Activated naive CD4-positive, alpha-beta T cell treated with anti-CD3 and anti-CD28 coated beads, Interleukin-2, amount 50 U/mL, for 24 hours (primary cell): ENCODE measurements around the gene LDLRAD3.

Experiments
- H3K27ac Mint-ChIP-seq: one replicate; pipeline ENCODE4 v1.8.0; 2021; ENCODE audit warnings: mild to moderate bottlenecking, mixed read lengths
- H3K27me3 Mint-ChIP-seq: one replicate; pipeline ENCODE4 v1.8.0; 2021; ENCODE audit warnings: mixed read lengths
- H3K36me3 Mint-ChIP-seq: one replicate; pipeline ENCODE4 v1.8.0; 2021; ENCODE audit warnings: mixed read lengths
- H3K4me1 Mint-ChIP-seq: one replicate; pipeline ENCODE4 v1.8.0; 2021; ENCODE audit warnings: mixed read lengths
- H3K4me3 Mint-ChIP-seq: one replicate; pipeline ENCODE4 v1.8.0; 2021; ENCODE audit warnings: mild to moderate bottlenecking, mixed read lengths
- H3K9me3 Mint-ChIP-seq: one replicate; pipeline ENCODE4 v1.8.0; 2021; ENCODE audit warnings: mixed read lengths

LDLRAD3 gene

DNA sequence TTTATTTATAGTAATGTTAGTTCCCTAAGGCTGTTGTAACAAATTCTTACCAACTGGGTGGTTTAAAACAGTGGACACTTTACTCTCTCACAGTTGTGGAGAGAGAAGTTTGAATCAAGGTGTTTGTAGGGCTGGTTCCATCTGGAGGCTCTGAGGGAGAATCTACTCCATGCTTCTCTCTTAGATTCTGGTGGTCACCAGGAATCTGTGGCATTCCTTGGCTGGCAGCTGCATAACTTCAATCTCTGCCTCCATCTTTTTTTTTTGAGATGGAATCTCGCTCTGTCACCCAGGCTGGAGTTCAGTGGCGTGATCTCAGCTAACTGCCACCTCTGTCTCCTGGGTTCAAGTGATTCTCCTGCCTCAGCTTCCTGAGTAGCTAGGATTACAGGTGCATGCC lies 46.3 kb downstream of the LDLRAD3 start:
- Mint-ChIP-seq H3K4me3 (no peak overlapping the region), H3K4me1 (no peaks in the 10 kb centered on the region), H3K9me3 (peaks cover 5% of the 10 kb centered on the region), H3K27ac (no peak overlapping the region), H3K27me3 (peaks cover 13% of the 10 kb centered on the region), H3K36me3 (no peaks in the 10 kb centered on the region)

DNA sequence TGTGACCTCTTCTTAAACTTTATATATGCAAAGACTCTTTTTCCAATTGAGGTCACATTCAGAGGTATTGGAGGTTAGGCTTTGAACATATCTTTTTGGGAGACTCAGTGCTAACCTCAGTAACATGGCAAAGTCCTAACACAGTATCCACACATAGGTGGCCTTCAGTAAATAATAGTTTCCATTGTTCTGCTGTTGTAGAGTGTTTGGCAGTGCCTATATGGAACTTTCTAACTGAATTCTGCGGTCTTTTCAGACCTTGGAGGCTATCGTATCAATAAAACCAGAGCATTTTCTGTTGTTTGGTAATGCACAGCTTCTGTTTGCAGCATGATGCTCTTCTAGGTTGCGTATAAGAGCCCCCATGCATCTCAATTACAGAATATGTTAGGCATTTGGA lies 47.0 kb downstream of the LDLRAD3 start:
- Mint-ChIP-seq H3K9me3 (peaks cover 5% of the 10 kb centered on the region), H3K4me1 (no peaks in the 10 kb centered on the region), H3K27me3 (peaks cover 15% of the 10 kb centered on the region), H3K4me3 (no peak overlapping the region), H3K27ac (no peak overlapping the region), H3K36me3 (no peaks in the 10 kb centered on the region)

DNA sequence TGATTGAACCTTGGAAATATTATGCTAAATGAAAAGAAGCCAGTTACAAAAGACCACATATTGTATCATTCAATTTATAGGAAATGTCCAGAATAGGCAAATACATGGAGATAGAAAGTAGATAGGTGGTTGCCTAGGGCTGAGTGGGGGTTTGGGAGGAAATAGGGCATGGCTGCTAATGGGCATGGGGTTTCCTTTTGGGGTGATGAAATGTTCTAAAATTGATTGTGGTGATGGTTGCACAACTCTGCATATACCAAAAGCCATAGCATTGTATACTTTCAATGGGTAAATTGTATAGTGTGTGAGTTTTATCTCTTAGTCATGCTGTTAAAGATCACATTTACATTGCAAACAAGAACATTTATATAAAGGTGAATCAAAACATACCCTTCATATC lies 48.7 kb downstream of the LDLRAD3 start:
- no peaks in the 10 kb centered on the region for H3K36me3 Mint-ChIP-seq
- peaks cover 5% of the 10 kb centered on the region for H3K9me3 Mint-ChIP-seq
- no peak overlapping the region for H3K27ac Mint-ChIP-seq
- H3K4me1 Mint-ChIP-seq, result no peaks in the 10 kb centered on the region
- no peak overlapping the region for H3K4me3 Mint-ChIP-seq
- peaks cover 15% of the 10 kb centered on the region for H3K27me3 Mint-ChIP-seq

GRCh38 chr11:35994421-35994820 lies 50.6 kb downstream of the LDLRAD3 start:
- Mint-ChIP-seq H3K9me3 (peaks cover 5% of the 10 kb centered on the region), H3K36me3 (no peaks in the 10 kb centered on the region), H3K4me3 (no peak overlapping the region), H3K27me3 (peaks cover 15% of the 10 kb centered on the region), H3K27ac (no peak overlapping the region), H3K4me1 (no peaks in the 10 kb centered on the region)

DNA sequence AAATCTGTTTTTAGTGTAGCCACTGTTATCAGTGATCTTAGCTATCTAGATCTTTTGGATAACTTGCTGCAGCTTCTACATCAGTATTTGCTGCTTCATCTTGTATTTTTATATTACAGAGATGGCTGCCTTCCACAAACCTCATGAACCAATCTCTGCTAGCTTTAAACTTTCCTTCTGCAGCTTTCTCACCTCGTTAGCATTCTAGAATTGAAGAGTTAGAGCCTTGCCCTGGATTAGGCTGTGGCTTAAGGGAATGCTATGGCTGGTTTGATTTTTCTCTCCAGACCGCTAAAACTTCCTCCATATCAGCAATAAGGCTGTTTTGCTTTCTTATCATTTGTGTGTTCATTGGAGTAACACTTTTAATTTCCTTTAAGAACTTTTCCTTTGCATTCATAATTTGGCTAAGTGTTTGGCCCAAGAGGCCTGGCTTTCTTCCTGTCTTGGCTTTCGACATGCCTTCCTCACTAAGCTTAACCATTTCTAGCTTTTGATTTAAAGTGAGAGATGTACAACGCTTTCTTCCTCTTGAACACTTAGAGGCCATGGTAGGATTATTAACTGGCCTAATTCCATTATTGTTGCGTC lies 51.9 kb downstream of the LDLRAD3 start:
- Mint-ChIP-seq H3K27ac (no peak overlapping the region), H3K27me3 (peaks cover 13% of the 10 kb centered on the region), H3K4me1 (no peaks in the 10 kb centered on the region), H3K4me3 (no peak overlapping the region), H3K36me3 (no peaks in the 10 kb centered on the region), H3K9me3 (peaks cover 5% of the 10 kb centered on the region)

DNA sequence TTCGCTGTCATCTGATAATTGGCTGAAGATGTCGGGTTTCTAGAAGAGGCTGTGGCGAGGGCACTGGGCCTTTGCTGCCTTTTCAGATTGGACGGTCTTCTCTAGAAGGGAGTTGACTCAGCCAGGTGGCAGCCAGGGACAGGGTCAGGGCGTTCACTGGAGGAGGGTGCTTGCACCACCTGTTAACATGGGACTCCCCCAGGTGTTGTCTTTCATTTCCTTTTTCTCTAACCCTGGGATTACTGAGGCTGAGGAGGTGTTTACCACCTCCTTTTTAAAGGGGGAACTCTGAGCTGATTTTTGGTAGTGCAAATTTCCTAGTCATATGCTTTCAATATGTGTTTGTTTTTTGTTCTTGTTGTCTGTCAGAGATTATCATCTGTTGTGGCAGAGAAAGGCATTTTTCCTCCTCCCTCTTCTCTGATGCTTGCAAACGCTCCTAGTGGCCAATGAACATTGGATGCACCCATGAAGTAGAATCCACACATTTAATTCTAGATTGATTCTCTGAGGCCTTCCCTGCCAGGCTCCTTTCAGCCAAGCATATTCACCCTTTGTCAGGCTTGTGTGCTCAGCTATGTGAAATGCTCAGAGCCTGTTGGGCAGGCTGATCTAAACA lies 54.1 kb downstream of the LDLRAD3 start:
- H3K4me3 Mint-ChIP-seq, result no peak overlapping the region
- no peak overlapping the region for H3K27ac Mint-ChIP-seq
- peaks cover 5% of the 10 kb centered on the region for H3K9me3 Mint-ChIP-seq
- peaks cover 8% of the 10 kb centered on the region for H3K27me3 Mint-ChIP-seq
- no peaks in the 10 kb centered on the region for H3K36me3 Mint-ChIP-seq
- H3K4me1 Mint-ChIP-seq, result no peaks in the 10 kb centered on the region

GRCh38 chr11:35998634-35999033 lies 54.8 kb downstream of the LDLRAD3 start:
- Mint-ChIP-seq H3K4me3 (no peak overlapping the region), H3K9me3 (peaks cover 5% of the 10 kb centered on the region), H3K27ac (no peak overlapping the region), H3K27me3 (peaks cover 8% of the 10 kb centered on the region), H3K4me1 (no peaks in the 10 kb centered on the region), H3K36me3 (no peaks in the 10 kb centered on the region)

GRCh38 chr11:36000616-36001190 lies 56.8 kb downstream of the LDLRAD3 start:
- no peaks in the 10 kb centered on the region for H3K36me3 Mint-ChIP-seq
- peaks cover 6% of the 10 kb centered on the region for H3K27me3 Mint-ChIP-seq
- H3K4me3 Mint-ChIP-seq, result no peak overlapping the region
- no peak overlapping the region for H3K27ac Mint-ChIP-seq
- H3K9me3 Mint-ChIP-seq, result no peaks in the 10 kb centered on the region
- H3K4me1 Mint-ChIP-seq, result no peaks in the 10 kb centered on the region

DNA sequence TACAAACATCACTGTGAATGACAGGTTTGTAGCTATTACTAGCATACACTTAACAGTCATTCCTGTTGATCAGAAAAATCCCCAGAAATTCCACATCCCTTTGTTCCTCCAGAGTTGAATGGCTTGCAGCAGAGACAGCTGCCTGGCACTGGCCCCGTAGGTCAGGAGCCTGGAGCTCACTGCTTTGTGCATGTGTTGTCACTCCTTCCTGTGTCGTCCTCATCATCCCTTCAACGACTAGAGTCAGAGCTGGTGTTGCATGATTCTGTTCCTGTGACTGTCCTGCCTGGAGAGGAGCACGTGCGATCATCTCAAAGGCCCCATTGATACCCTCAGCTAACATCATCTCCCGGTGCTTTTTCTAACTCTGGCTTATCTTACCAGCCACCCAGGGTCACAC lies 58.3 kb downstream of the LDLRAD3 start:
- Mint-ChIP-seq H3K9me3 (no peaks in the 10 kb centered on the region), H3K27ac (no peak overlapping the region), H3K4me3 (no peak overlapping the region), H3K27me3 (peaks cover 4% of the 10 kb centered on the region), H3K4me1 (no peaks in the 10 kb centered on the region), H3K36me3 (no peaks in the 10 kb centered on the region)

DNA sequence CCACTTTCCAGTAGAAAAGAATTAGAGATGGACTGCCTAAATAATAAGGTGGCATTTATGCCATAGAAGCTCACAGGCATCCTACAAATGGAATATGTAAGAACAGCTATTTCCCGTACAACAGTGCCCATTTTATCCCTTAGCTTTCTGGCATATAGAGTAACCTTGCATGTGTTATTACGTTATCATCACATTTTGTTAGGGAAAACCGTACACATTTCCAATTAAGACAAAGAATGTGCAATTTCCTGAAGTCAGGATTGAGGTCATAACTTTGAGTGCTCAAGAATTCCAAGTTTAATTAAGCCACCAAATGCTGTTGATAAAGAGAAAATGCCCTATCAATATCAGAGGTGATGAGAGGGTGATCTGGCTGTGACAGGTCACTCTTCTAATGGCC lies 58.9 kb downstream of the LDLRAD3 start:
- H3K27ac Mint-ChIP-seq, result no peak overlapping the region
- no peaks in the 10 kb centered on the region for H3K9me3 Mint-ChIP-seq
- no peaks in the 10 kb centered on the region for H3K4me1 Mint-ChIP-seq
- H3K27me3 Mint-ChIP-seq, result peaks cover 4% of the 10 kb centered on the region
- H3K36me3 Mint-ChIP-seq, result no peaks in the 10 kb centered on the region
- no peak overlapping the region for H3K4me3 Mint-ChIP-seq

- Mint-ChIP-seq H3K36me3 (no peaks in the 10 kb centered on the region), H3K27me3 (no peaks in the 10 kb centered on the region), H3K4me1 (no peaks in the 10 kb centered on the region), H3K9me3 (no peaks in the 10 kb centered on the region), H3K4me3 (no peak overlapping the region), H3K27ac (no peak overlapping the region)
These were observed 62.7 kb downstream of the LDLRAD3 start for GRCh38 chr11:36006556-36006955.

- Mint-ChIP-seq H3K36me3 (no peaks in the 10 kb centered on the region), H3K4me1 (no peaks in the 10 kb centered on the region), H3K4me3 (no peak overlapping the region), H3K9me3 (no peaks in the 10 kb centered on the region), H3K27me3 (no peaks in the 10 kb centered on the region), H3K27ac (no peak overlapping the region)
These were observed 63.3 kb downstream of the LDLRAD3 start for GRCh38 chr11:36007127-36007655.

- no peak overlapping the region for H3K27ac Mint-ChIP-seq
- no peaks in the 10 kb centered on the region for H3K4me1 Mint-ChIP-seq
- H3K36me3 Mint-ChIP-seq, result no peaks in the 10 kb centered on the region
- H3K4me3 Mint-ChIP-seq, result no peak overlapping the region
- no peaks in the 10 kb centered on the region for H3K9me3 Mint-ChIP-seq
- no peaks in the 10 kb centered on the region for H3K27me3 Mint-ChIP-seq
These were observed 64.7 kb downstream of the LDLRAD3 start for GRCh38 chr11:36008584-36008983.

DNA sequence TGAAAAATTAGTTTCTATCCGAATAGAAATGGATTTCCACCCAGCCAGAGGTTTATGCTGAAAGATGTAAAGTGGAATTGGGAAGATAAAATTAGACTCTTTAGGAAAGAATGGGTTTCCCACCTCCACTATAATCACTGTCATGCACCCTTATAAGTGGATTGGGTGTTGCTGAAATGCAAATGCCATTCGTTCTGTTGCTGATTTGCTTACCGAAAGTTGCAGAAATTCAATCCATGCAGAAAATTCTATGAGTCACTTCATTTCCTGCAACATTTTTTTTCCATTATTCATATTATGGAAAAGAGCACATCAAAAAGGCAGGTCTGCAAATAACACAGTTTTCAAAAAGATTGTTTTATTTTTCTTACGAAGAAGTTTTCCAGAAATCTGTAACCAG lies 65.6 kb downstream of the LDLRAD3 start:
- Mint-ChIP-seq H3K4me1 (no peaks in the 10 kb centered on the region), H3K27ac (no peak overlapping the region), H3K4me3 (no peak overlapping the region), H3K9me3 (no peaks in the 10 kb centered on the region), H3K36me3 (no peaks in the 10 kb centered on the region), H3K27me3 (peaks cover 2% of the 10 kb centered on the region)

- Mint-ChIP-seq H3K27ac (no peak overlapping the region), H3K9me3 (no peaks in the 10 kb centered on the region), H3K27me3 (peaks cover 2% of the 10 kb centered on the region), H3K4me1 (no peaks in the 10 kb centered on the region), H3K36me3 (no peaks in the 10 kb centered on the region), H3K4me3 (no peak overlapping the region)
These were observed 66.3 kb downstream of the LDLRAD3 start for GRCh38 chr11:36010010-36010740.

DNA sequence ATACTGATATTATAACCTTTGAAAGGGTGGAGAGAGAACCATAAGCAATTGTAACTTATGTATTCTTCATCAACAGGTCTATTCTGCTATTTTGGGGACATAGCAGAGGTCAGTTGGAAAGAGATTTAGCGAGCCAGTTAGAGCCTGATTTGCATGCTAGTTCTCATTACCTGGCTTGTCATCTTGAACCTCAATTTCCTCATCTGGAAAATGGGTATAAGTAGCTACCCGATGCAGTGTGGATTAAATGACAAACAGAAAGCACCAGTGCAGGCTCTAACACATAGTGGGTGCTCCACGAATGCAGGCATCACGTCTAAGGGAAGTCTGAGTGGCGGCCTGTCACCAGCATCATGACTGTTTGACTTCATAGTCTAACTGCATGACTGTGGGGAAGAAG lies 67.7 kb downstream of the LDLRAD3 start:
- no peaks in the 10 kb centered on the region for H3K4me1 Mint-ChIP-seq

More for the DNA sequence above, 67.7 kb downstream of the LDLRAD3 start:
- peaks cover 4% of the 10 kb centered on the region for H3K27me3 Mint-ChIP-seq
- H3K36me3 Mint-ChIP-seq, result no peaks in the 10 kb centered on the region
- H3K9me3 Mint-ChIP-seq, result no peaks in the 10 kb centered on the region
- H3K27ac Mint-ChIP-seq, result no peak overlapping the region
- no peak overlapping the region for H3K4me3 Mint-ChIP-seq
